ENCODE data around the gene TMEM259. TPM values are rescaled to one million over a fixed set of nuclear protein-coding genes. Genes with fewer than 3 reads are reported as not detected.
A peak's percentile ranks its signal among the peaks of the same experiment; 100 is the strongest.

TMEM259 gene
- total RNA-seq, 1 experiment from 2014 or later: 202 TPM

- no peak overlapping the region for H3K4me2 ChIP-seq (ENCODE audit: low read length)
- no peak for ATAC-seq
- no peaks in the 10 kb centered on the region for H3K9me2 ChIP-seq (ENCODE audit: insufficient read depth)
- no peaks in the 10 kb centered on the region for H4K20me1 ChIP-seq (ENCODE audit: insufficient read depth)
- no peaks in the 10 kb centered on the region for H3K27me3 ChIP-seq (ENCODE audit: insufficient read depth, low read length)
- BruUV-seq (replicated peaks): no TSS peak
- ChIA-PET POLR2A (interaction anchor here (7.8 kb wide), 1 partner anchor 10 kb away, joined by 85 read pairs; the partner anchor contains the start of gene CNN2), RAD21 (ENCODE audit: low non-redundant PET in 1 of 2, low total read pairs in 2 of 2, uncharacterized antibody in 2 of 2, unreplicated experiment in 2 of 2) (no interaction called here), CTCF (no interaction called here)
- peak overlapping the region; percentile 36; the same call in 1 of the 2 replicates for H3K27ac ChIP-seq (ENCODE audit: low read depth, low read length)
- no peak overlapping the region for H2AFZ ChIP-seq (ENCODE audit: low read depth, low read length, poor library complexity, severe bottlenecking)
- H3K9me3 ChIP-seq (ENCODE audit: control insufficient read depth in 1 of 2, insufficient read depth in 1 of 2, low read depth in 1 of 2, low read length in 2 of 2): no peaks in the 10 kb centered on the region
- TF ChIP-seq EGR1 (IDR thresholded peaks at IDR 0.05; ENCODE audit: low read depth) (no peak), CEBPB (IDR thresholded peaks at IDR 0.05; ENCODE audit: low read depth) (no peak), ZNF274 (IDR thresholded peaks at IDR 0.05; ENCODE audit: low read depth, low read length) (no peak), ZFX (IDR thresholded peaks at IDR 0.05) (no peak), JUND (IDR thresholded peaks at IDR 0.05) (no peak), EZH2 (IDR thresholded peaks at IDR 0.05) (no peak), MAX (IDR thresholded peaks at IDR 0.05) (no peak), CBX3 (IDR thresholded peaks at IDR 0.05; ENCODE audit: low read depth) (no peak), SRF (IDR thresholded peaks at IDR 0.05; ENCODE audit: low read depth) (no peak), FOSL1 (IDR thresholded peaks at IDR 0.05; ENCODE audit: low read depth) (no peak)
- DNase-seq (ENCODE audit: low read depth, low spot score): no peak
- H3K79me2 ChIP-seq (ENCODE audit: insufficient read depth, low read length): peaks cover 19% of the 10 kb centered on the region; the same call in 1 of the 2 replicates
- intact Hi-C loops (cut with micrococcal nuclease): no loop called here
- H3K36me3 ChIP-seq (ENCODE audit: control insufficient read depth in 1 of 2, insufficient read depth in 2 of 2, low read length in 2 of 2): peaks cover 8 to 12% of the 10 kb centered on the region in 2 experiments; a peak in 3 of 4 replicates
- no peak overlapping the region for H3K4me3 ChIP-seq (replicated peaks in 1 of 2; ENCODE audit: low read depth in 1 of 2, low read length in 2 of 2)
- H3K4me1 ChIP-seq (ENCODE audit: control insufficient read depth in 1 of 2, insufficient read depth in 2 of 2, low read length in 2 of 2): peaks cover 16 to 49% of the 10 kb centered on the region in 2 experiments
- H3K9ac ChIP-seq (ENCODE audit: low read length): no peak overlapping the region
Observed at GRCh38 chr19:1037621-1038064, 16.7 kb upstream of the TMEM259 start.

- RAD21 ChIA-PET (ENCODE audit: low non-redundant PET in 1 of 2, low total read pairs in 2 of 2, uncharacterized antibody in 2 of 2, unreplicated experiment in 2 of 2): no interaction called here
- Histone ChIP-seq H3K9me3 (ENCODE audit: control insufficient read depth in 1 of 2, insufficient read depth in 1 of 2, low read depth in 1 of 2, low read length in 2 of 2) (no peaks in the 10 kb centered on the region), H3K27me3 (ENCODE audit: insufficient read depth, low read length) (no peaks in the 10 kb centered on the region), H2AFZ (ENCODE audit: low read depth, low read length, poor library complexity, severe bottlenecking) (no peak overlapping the region), H3K36me3 (ENCODE audit: control insufficient read depth in 1 of 2, insufficient read depth in 2 of 2, low read length in 2 of 2) (peaks cover 18 to 21% of the 10 kb centered on the region in 2 experiments; a peak in 3 of 4 replicates), H3K79me2 (ENCODE audit: insufficient read depth, low read length) (peaks cover 23% of the 10 kb centered on the region; the same call in 1 of the 2 replicates), H4K20me1 (ENCODE audit: insufficient read depth) (no peaks in the 10 kb centered on the region), H3K4me2 (ENCODE audit: low read length) (no peak overlapping the region), H3K9ac (ENCODE audit: low read length) (no peak overlapping the region), H3K4me3 (replicated peaks in 1 of 2; ENCODE audit: low read depth in 1 of 2, low read length in 2 of 2) (no peak overlapping the region), H3K27ac (ENCODE audit: low read depth, low read length) (0 out of 2 replicates have a peak overlapping the region, but pooled peaks have one; percentile 6), H3K4me1 (ENCODE audit: control insufficient read depth in 1 of 2, insufficient read depth in 2 of 2, low read length in 2 of 2) (peaks cover 6 to 34% of the 10 kb centered on the region in 2 experiments; a peak in 3 of 4 replicates), H3K9me2 (ENCODE audit: insufficient read depth) (no peaks in the 10 kb centered on the region)
- CTCF ChIA-PET: no interaction called here
- ATAC-seq (no peak), DNase-seq (ENCODE audit: low read depth, low spot score) (no peak)
- BruUV-seq (replicated peaks): no TSS peak
- intact Hi-C loops (cut with micrococcal nuclease): no loop called here
- POLR2A ChIA-PET: no interaction called here
- TF ChIP-seq MAX (IDR thresholded peaks at IDR 0.05) (no peak), EZH2 (IDR thresholded peaks at IDR 0.05) (no peak), CEBPB (IDR thresholded peaks at IDR 0.05; ENCODE audit: low read depth) (no peak), SIN3A (IDR thresholded peaks at IDR 0.05; ENCODE audit: low read depth) (no peak), RAD21 (IDR thresholded peaks at IDR 0.05; ENCODE audit: low read depth) (no peak), REST (IDR thresholded peaks at IDR 0.05; ENCODE audit: low read depth) (no peak), CTCF (IDR thresholded peaks at IDR 0.05 in 2 of 3, conservative IDR thresholded peaks at IDR 0.05 in 1 of 3; ENCODE audit: borderline replicate concordance in 1 of 3, insufficient read depth in 1 of 3, low read depth in 2 of 3, low read length in 2 of 3) (no peak), EZH2phosphoT487 (IDR thresholded peaks at IDR 0.05; ENCODE audit: borderline replicate concordance) (no peak)
Observed at GRCh38 chr19:1035998-1036621, 15.2 kb upstream of the TMEM259 start.

All from HCT116 (cell line).